ENCODE measurements around the gene TRMT1. TPM values are rescaled to one million over a fixed set of nuclear protein-coding genes. Genes with fewer than 3 reads are reported as not detected.

Gene TRMT1
- total RNA-seq, 1 donor from 2014 or later: 54.2 TPM

- peak; percentile 83 for DNase-seq (ENCODE audit: low spot score)
- no peak overlapping the region for H3K27ac Mint-ChIP-seq (ENCODE audit: unreplicated experiment)
- H3K4me3 Mint-ChIP-seq (ENCODE audit: unreplicated experiment): no peak overlapping the region
- H3K36me3 Mint-ChIP-seq (ENCODE audit: low read depth, unreplicated experiment): peaks cover 6% of the 10 kb centered on the region
- peaks cover 5% of the 10 kb centered on the region for H3K27me3 Mint-ChIP-seq (ENCODE audit: unreplicated experiment)
- peaks cover 12% of the 10 kb centered on the region for H3K4me1 Mint-ChIP-seq (ENCODE audit: unreplicated experiment)
- no peaks in the 10 kb centered on the region for H3K9me3 Mint-ChIP-seq (ENCODE audit: unreplicated experiment)
- TF ChIP-seq CTCF (IDR thresholded peaks at IDR 0.05; ENCODE audit: unreplicated experiment): peak; percentile 97
Measured at GRCh38 chr19:13093407-13094105, 23.0 kb downstream of the TRMT1 start.

- H3K27me3 Mint-ChIP-seq (ENCODE audit: unreplicated experiment): peaks cover 7% of the 10 kb centered on the region
- H3K27ac Mint-ChIP-seq (ENCODE audit: unreplicated experiment): no peak overlapping the region
- no peak overlapping the region for H3K4me3 Mint-ChIP-seq (ENCODE audit: unreplicated experiment)
- H3K9me3 Mint-ChIP-seq (ENCODE audit: unreplicated experiment): no peaks in the 10 kb centered on the region
- DNase-seq (ENCODE audit: low spot score): no peak
- peaks cover 12% of the 10 kb centered on the region for H3K4me1 Mint-ChIP-seq (ENCODE audit: unreplicated experiment)
- TF ChIP-seq CTCF (IDR thresholded peaks at IDR 0.05; ENCODE audit: unreplicated experiment): no peak
- peaks cover 10% of the 10 kb centered on the region for H3K36me3 Mint-ChIP-seq (ENCODE audit: low read depth, unreplicated experiment)
Measured at GRCh38 chr19:13092606-13093235, 23.8 kb downstream of the TRMT1 start.

- no peak overlapping the region for H3K27ac Mint-ChIP-seq (ENCODE audit: unreplicated experiment)
- no peak overlapping the region for H3K4me3 Mint-ChIP-seq (ENCODE audit: unreplicated experiment)
- DNase-seq (ENCODE audit: low spot score): no peak
- H3K27me3 Mint-ChIP-seq (ENCODE audit: unreplicated experiment): peaks cover 7% of the 10 kb centered on the region
- TF ChIP-seq CTCF (IDR thresholded peaks at IDR 0.05; ENCODE audit: unreplicated experiment): no peak
- no peaks in the 10 kb centered on the region for H3K9me3 Mint-ChIP-seq (ENCODE audit: unreplicated experiment)
- peaks cover 12% of the 10 kb centered on the region for H3K4me1 Mint-ChIP-seq (ENCODE audit: unreplicated experiment)
- H3K36me3 Mint-ChIP-seq (ENCODE audit: low read depth, unreplicated experiment): peaks cover 10% of the 10 kb centered on the region
Measured at GRCh38 chr19:13092158-13092543, 24.4 kb downstream of the TRMT1 start.

GRCh38 chr19:13091400-13092157 is 25.0 kb downstream of the TRMT1 start:
- H3K4me3 Mint-ChIP-seq (ENCODE audit: unreplicated experiment): no peak overlapping the region
- H3K27ac Mint-ChIP-seq (ENCODE audit: unreplicated experiment): no peak overlapping the region
- no peak for DNase-seq (ENCODE audit: low spot score)
- peaks cover 8% of the 10 kb centered on the region for H3K4me1 Mint-ChIP-seq (ENCODE audit: unreplicated experiment)
- peaks cover 10% of the 10 kb centered on the region for H3K36me3 Mint-ChIP-seq (ENCODE audit: low read depth, unreplicated experiment)
- TF ChIP-seq CTCF (IDR thresholded peaks at IDR 0.05; ENCODE audit: unreplicated experiment): no peak
- H3K27me3 Mint-ChIP-seq (ENCODE audit: unreplicated experiment): peaks cover 7% of the 10 kb centered on the region
- no peaks in the 10 kb centered on the region for H3K9me3 Mint-ChIP-seq (ENCODE audit: unreplicated experiment)

Data from endothelial cell (in vitro differentiated cells).